Caco-2 (cell line): Measurements from ENCODE around the gene PPP1R12B. TPM values are rescaled to one million over a fixed set of nuclear protein-coding genes. Genes with fewer than 3 reads are reported as not detected.
"Not testable (repeated sequence)": the region's sequence is repeated elsewhere in the genome, so short reads cannot be mapped to it uniquely, and the experiment has no call there.

Experiments used
- BruUV-seq: library from RNA; stranded (reverse); fragments of 400-500 nt; replicated peaks from 2 replicates; lab custom pipeline; 2021; lab: Mats Ljungman, UMichigan
- CTCF ChIA-PET: fragments of 300-600 bp; sonication (Branson Sonifier 250); formaldehyde crosslinking; loops from one replicate; lab custom pipeline; 2022; ENCODE audit warnings: antibody characterized with exemption; lab: Charles Lee
- POLR2A ChIA-PET: fragments of 300-600 bp; sonication (Branson Sonifier 250); formaldehyde crosslinking; loops from one replicate; lab custom pipeline; 2022; ENCODE audit warnings: antibody characterized with exemption; lab: Charles Lee
- DNase-seq, 2 experiments: peaks; one replicate each; pipeline versions ENCODE4 v3.0.0 to v3.0.0-alpha.2; 2020 to 2022
- H3K27me3 ChIP-seq: replicated peaks from 2 replicates; pipeline ENCODE4 v1.6.0; 2011; ENCODE audit warnings: low read length; ENCODE audit not compliant: control insufficient read depth, insufficient read depth
- H3K36me3 ChIP-seq: 2 replicates; pipeline ENCODE4 v1.5.1; 2011; ENCODE audit warnings: low read length; ENCODE audit not compliant: control insufficient read depth, insufficient read depth
- H3K4me1 ChIP-seq: fragments of 250-450 bp; sonication (Bioruptor Pico); 2 replicates; pipeline ENCODE4 v1.5.1; 2020; ENCODE audit warnings: mild to moderate bottlenecking
- H3K4me3 ChIP-seq: 2 replicates; pipeline ENCODE4 v1.5.1; 2011; ENCODE audit warnings: low read depth, mild to moderate bottlenecking, control low read depth, low read length
- H3K9me3 ChIP-seq: fragments of 250-450 bp; sonication (Bioruptor Pico); 2 replicates; pipeline ENCODE4 v1.5.1; 2020; ENCODE audit warnings: mild to moderate bottlenecking, moderate library complexity
- H3K27ac Mint-ChIP-seq: one replicate; pipeline ENCODE4 v1.8.0; 2022; ENCODE audit warnings: mixed read lengths; ENCODE audit not compliant: unreplicated experiment
- H3K27me3 Mint-ChIP-seq: one replicate; pipeline ENCODE4 v1.8.0; 2022; ENCODE audit warnings: mixed read lengths; ENCODE audit not compliant: insufficient read depth, unreplicated experiment
- H3K36me3 Mint-ChIP-seq: one replicate; pipeline ENCODE4 v1.8.0; 2022; ENCODE audit warnings: mild to moderate bottlenecking, mixed read lengths; ENCODE audit not compliant: insufficient read depth, unreplicated experiment
- H3K4me1 Mint-ChIP-seq: one replicate; pipeline ENCODE4 v1.8.0; 2022; ENCODE audit warnings: low read depth, mixed read lengths; ENCODE audit not compliant: unreplicated experiment
- H3K4me3 Mint-ChIP-seq: one replicate; pipeline ENCODE4 v1.8.0; 2022; ENCODE audit warnings: mild to moderate bottlenecking, moderate library complexity, mixed read lengths; ENCODE audit not compliant: unreplicated experiment
- H3K9me3 Mint-ChIP-seq: one replicate; pipeline ENCODE4 v1.8.0; 2022; ENCODE audit warnings: mixed read lengths; ENCODE audit not compliant: unreplicated experiment
- intact Hi-C: fragments of 100-400 bp; cut with micrococcal nuclease; formaldehyde crosslinking; loops from one replicate; pipeline ENCODE4 v1.10.0; 2022; ENCODE audit not compliant: unreplicated experiment
- total RNA-seq: library from RNA; stranded (reverse); gene quantifications from 2 replicates; pipeline ENCODE4 v1.2.3, GENCODE V29; 2022
- TF ChIP-seq, protein P1 (sequence below), 2 experiments: fragments of 200-600 bp in 1 of 2; IDR thresholded peaks; 1 replicate in 1 of 2; 2 replicates in 1 of 2; pipeline versions ENCODE4 v1.5.1 to v1.8.0; 2011 to 2022; ENCODE audit warnings: antibody characterized with exemption in 1 of 2, control low read depth in 1 of 2, inconsistent platforms in 1 of 2, low read depth in 1 of 2, low read length in 1 of 2, mild to moderate bottlenecking in 1 of 2, moderate library complexity in 1 of 2; ENCODE audit not compliant: insufficient read depth in 1 of 2, severe bottlenecking in 1 of 2, unreplicated experiment in 1 of 2

The PPP1R12B gene
- total RNA-seq, 1 experiment from 2014 or later = 16.4 TPM

DNA sequence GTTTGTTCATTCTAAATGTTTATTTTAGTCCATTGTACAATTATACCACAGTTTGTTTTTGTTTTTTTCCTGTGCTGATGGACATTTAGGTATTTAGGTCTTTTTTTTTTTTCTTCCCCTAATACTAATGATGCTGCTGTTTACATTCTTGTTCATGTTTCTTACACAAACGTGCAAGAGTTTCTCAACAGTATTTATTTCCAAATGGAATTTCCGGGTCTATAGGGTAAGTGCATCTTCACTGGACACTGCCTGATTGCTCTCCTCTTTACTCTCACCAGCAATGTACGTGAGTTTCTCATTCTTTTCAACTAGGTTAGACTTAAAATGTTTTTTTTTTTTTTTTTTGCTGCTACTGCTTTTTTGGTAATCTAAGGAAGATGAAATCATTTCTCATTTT, 122.7 kb downstream of the PPP1R12B start:
- Mint-ChIP-seq H3K9me3 (no peaks in the 10 kb centered on the region), H3K27me3 (no peaks in the 10 kb centered on the region), H3K36me3 (no peaks in the 10 kb centered on the region), H3K27ac (no peak overlapping the region), H3K4me1 (peaks cover 4% of the 10 kb centered on the region), H3K4me3 (no peak overlapping the region)
- DNase-seq = no peak
- Histone ChIP-seq H3K9me3 (no peaks in the 10 kb centered on the region), H3K4me1 (no peaks in the 10 kb centered on the region), H3K27me3 (no peaks in the 10 kb centered on the region), H3K36me3 (no peaks in the 10 kb centered on the region), H3K4me3 (no peak overlapping the region)
- no TSS peak for BruUV-seq
- ChIA-PET CTCF (no interaction called here), POLR2A (no interaction called here)
- TF ChIP-seq, protein P1, sequence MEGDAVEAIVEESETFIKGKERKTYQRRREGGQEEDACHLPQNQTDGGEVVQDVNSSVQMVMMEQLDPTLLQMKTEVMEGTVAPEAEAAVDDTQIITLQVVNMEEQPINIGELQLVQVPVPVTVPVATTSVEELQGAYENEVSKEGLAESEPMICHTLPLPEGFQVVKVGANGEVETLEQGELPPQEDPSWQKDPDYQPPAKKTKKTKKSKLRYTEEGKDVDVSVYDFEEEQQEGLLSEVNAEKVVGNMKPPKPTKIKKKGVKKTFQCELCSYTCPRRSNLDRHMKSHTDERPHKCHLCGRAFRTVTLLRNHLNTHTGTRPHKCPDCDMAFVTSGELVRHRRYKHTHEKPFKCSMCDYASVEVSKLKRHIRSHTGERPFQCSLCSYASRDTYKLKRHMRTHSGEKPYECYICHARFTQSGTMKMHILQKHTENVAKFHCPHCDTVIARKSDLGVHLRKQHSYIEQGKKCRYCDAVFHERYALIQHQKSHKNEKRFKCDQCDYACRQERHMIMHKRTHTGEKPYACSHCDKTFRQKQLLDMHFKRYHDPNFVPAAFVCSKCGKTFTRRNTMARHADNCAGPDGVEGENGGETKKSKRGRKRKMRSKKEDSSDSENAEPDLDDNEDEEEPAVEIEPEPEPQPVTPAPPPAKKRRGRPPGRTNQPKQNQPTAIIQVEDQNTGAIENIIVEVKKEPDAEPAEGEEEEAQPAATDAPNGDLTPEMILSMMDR (IDR thresholded peaks at IDR 0.05; ENCODE audit: insufficient read depth in 1 of 2, low read depth in 1 of 2, low read length in 1 of 2, severe bottlenecking in 1 of 2, unreplicated experiment in 1 of 2) = no peak
- intact Hi-C loops = no loop called here

DNA sequence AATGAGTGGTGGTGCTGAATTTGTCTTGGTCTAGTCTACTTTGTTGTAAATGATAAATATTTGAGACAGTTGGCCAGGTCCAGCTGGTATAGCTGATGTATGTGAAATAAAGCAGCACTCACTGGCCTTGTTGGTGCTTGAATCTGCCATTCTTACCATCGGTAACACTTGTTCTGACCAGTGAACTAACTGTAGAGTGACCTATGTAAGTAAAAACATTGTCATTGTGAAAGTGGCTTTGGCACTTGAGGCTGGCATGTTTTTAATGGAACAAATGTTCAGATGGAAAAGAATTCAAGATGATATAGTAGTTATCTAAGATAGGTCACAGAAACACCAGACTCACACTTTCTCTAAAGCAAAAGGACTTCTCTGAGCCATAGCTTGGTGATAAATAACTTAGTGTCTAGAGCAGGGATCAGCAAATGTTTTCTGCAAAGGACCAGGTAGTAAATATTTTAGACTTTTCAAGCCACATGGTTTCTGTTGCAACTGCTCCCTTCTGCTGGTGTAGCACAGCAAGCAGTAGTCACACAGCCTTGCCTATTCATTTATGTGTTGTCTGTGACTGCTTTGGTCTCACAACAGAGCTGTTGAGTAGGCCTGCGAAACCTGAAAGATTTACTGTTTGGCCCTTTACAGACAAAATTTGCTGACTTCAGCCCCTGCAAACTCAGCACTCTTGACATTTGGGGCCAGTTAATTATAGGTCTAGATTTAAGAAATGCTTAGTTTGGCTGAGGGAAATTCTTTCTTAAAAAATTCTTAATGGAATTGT, 124.0 kb downstream of the PPP1R12B start:
- intact Hi-C loops, H3K27ac Mint-ChIP-seq, H3K9me3 ChIP-seq, H3K4me1 ChIP-seq, H3K36me3 Mint-ChIP-seq, H3K4me3 Mint-ChIP-seq, BruUV-seq, H3K4me3 ChIP-seq, H3K27me3 ChIP-seq, H3K4me1 Mint-ChIP-seq, DNase-seq, H3K36me3 ChIP-seq, H3K9me3 Mint-ChIP-seq, POLR2A ChIA-PET, H3K27me3 Mint-ChIP-seq: not testable (repeated sequence)
- CTCF ChIA-PET = interaction anchor here (1.3 kb wide), 1 partner anchor 128 kb away, joined by 3 read pairs; no protein-coding TSS in a partner anchor

DNA sequence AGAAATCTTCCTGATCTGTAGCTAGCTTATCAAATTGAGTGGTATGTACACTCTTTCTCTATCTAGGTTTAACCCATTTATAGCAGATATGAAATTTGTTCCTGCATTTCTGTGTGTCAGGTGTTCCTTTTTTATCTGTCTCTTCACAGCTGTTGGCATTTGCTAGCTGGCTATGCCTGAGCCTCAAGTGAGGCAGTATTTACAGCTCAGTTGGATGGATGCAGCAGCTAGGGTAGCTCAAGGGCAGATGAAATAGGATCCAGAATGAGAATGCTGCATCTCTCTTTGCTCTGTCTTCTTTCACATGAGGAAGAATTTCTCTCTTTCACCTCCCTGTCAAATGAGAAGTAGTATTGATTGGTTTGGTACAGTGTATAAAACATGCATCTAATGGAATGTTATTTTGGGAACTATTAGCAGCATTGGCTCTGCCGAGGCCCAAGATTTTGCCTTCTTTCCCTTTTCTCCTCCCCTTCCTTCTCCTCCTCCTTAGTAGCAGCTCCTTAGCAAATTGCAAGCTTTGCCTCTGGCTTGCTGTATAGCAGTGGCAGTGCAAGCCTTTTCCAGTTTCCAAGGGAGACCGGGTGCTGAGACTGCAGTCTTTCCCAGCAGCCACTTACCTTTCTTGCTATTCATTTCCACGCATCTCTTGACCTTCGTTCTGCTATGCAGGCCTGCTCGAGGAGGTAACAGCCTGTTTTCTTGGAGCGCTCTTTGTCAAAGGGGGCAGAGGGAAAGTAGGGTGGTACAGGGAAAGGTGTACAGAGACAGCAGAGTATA, 125.0 kb downstream of the PPP1R12B start:
- H3K27me3 Mint-ChIP-seq, intact Hi-C loops, H3K4me1 ChIP-seq, H3K27ac Mint-ChIP-seq, H3K36me3 ChIP-seq, POLR2A ChIA-PET, H3K4me1 Mint-ChIP-seq, BruUV-seq, DNase-seq, H3K9me3 ChIP-seq, H3K4me3 ChIP-seq, H3K9me3 Mint-ChIP-seq, H3K4me3 Mint-ChIP-seq, H3K27me3 ChIP-seq, H3K36me3 Mint-ChIP-seq: not testable (repeated sequence)
- CTCF ChIA-PET = interaction anchor here (1.3 kb wide), 1 partner anchor 127 kb away, joined by 3 read pairs; no protein-coding TSS in a partner anchor

GRCh38 chr1:202479661-202480060, 131.2 kb downstream of the PPP1R12B start:
- H3K4me1 ChIP-seq, H3K27ac Mint-ChIP-seq, BruUV-seq, H3K27me3 Mint-ChIP-seq, H3K4me1 Mint-ChIP-seq, H3K9me3 Mint-ChIP-seq, H3K4me3 Mint-ChIP-seq, H3K9me3 ChIP-seq, POLR2A ChIA-PET, H3K27me3 ChIP-seq, H3K4me3 ChIP-seq, H3K36me3 ChIP-seq, H3K36me3 Mint-ChIP-seq, CTCF ChIA-PET, intact Hi-C loops, DNase-seq: not testable (repeated sequence)

DNA sequence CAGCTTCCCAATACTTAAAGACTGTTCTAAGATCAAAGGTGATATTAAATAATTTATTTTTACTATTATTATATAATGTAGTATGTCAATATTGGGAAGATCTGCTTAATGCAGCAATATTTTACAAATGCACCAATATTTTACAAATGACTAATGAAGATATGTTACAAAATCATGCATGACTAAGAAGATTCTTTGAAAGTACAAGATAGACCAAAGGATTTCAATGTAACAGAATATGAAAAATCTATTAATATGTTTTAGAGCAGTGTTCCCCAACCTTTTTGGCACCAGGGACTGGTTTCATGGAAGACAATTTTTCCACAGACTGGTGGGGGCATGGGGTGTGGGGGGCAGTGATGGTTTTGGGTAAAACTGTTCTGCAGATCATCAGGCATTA, 132.1 kb downstream of the PPP1R12B start:
- CTCF ChIA-PET, H3K27me3 Mint-ChIP-seq, BruUV-seq, H3K4me1 ChIP-seq, H3K36me3 ChIP-seq, H3K36me3 Mint-ChIP-seq, H3K9me3 ChIP-seq, H3K27ac Mint-ChIP-seq, DNase-seq, H3K4me1 Mint-ChIP-seq, H3K4me3 ChIP-seq, H3K27me3 ChIP-seq, H3K4me3 Mint-ChIP-seq, intact Hi-C loops, H3K9me3 Mint-ChIP-seq, POLR2A ChIA-PET: not testable (repeated sequence)

DNA sequence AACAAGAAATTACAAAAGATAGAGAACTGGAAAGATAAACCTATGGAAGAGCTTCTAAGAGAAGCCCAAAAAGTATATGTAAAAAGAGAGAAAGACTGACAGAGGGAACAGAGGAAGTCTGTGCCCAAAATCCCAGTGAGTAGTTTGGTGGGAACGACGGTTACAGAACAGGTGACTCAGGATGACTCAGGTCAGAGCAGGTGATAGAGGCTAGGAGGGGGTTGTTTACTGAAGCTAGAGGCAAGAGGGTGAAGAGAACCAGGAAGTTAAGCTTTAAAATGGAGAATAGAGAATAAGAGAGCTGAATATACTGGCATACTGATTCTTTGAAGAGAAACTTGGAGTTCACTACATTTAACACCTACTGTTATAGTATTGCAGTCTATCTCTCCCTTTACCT, 134.9 kb downstream of the PPP1R12B start:
- H3K27ac Mint-ChIP-seq, H3K4me1 Mint-ChIP-seq, H3K36me3 Mint-ChIP-seq, H3K27me3 ChIP-seq, DNase-seq, BruUV-seq, H3K9me3 ChIP-seq, H3K4me3 ChIP-seq, H3K4me1 ChIP-seq, H3K9me3 Mint-ChIP-seq, CTCF ChIA-PET, POLR2A ChIA-PET, H3K36me3 ChIP-seq, intact Hi-C loops, H3K27me3 Mint-ChIP-seq, H3K4me3 Mint-ChIP-seq: not testable (repeated sequence)
